GM23248 (cell line): ENCODE data around the gene WDR18. TPM values are rescaled to one million over a fixed set of nuclear protein-coding genes. Genes with fewer than 3 reads are reported as not detected.

Experiments used
- DNase-seq: peaks from one replicate; pipeline ENCODE4 v3.0.0-alpha.2; 2015
- H2AFZ ChIP-seq: fragments of 200-600 bp; sonication (generic); 2 replicates; pipeline ENCODE4 v1.6.1; 2016; ENCODE audit warnings: antibody characterized with exemption
- H3F3A ChIP-seq: fragments of 200-600 bp; sonication (generic); 2 replicates; pipeline ENCODE4 v1.6.1; 2016; ENCODE audit warnings: mild to moderate bottlenecking, antibody characterized with exemption, mixed run types; ENCODE audit not compliant: insufficient read depth
- H3K27ac ChIP-seq: fragments of 200-600 bp; sonication (generic); 2 replicates; pipeline ENCODE4 v1.5.1; 2016; ENCODE audit warnings: mild to moderate bottlenecking
- H3K27me3 ChIP-seq: fragments of 200-600 bp; sonication (generic); replicated peaks from 2 replicates; pipeline ENCODE4 v1.6.1; 2016; ENCODE audit warnings: mild to moderate bottlenecking; ENCODE audit not compliant: insufficient read depth
- H3K36me3 ChIP-seq: fragments of 200-600 bp; sonication (generic); 2 replicates; pipeline ENCODE4 v1.6.1; 2016; ENCODE audit warnings: low read depth, mild to moderate bottlenecking
- H3K4me1 ChIP-seq: fragments of 200-600 bp; sonication (generic); 2 replicates; pipeline ENCODE4 v1.6.1; 2016; ENCODE audit warnings: mild to moderate bottlenecking; ENCODE audit not compliant: insufficient read depth
- H3K4me2 ChIP-seq: fragments of 200-600 bp; sonication (generic); one replicate; pipeline ENCODE4 v1.6.1; 2016; ENCODE audit warnings: mild to moderate bottlenecking; ENCODE audit not compliant: unreplicated experiment
- H3K4me3 ChIP-seq: fragments of 200-600 bp; sonication (generic); 2 replicates; pipeline ENCODE4 v1.5.1; 2016; ENCODE audit warnings: mild to moderate bottlenecking
- H3K79me2 ChIP-seq: fragments of 200-600 bp; sonication (generic); 2 replicates; pipeline ENCODE4 v1.6.1; 2016; ENCODE audit warnings: mild to moderate bottlenecking; ENCODE audit not compliant: insufficient read depth
- H3K9ac ChIP-seq: fragments of 200-600 bp; sonication (generic); 2 replicates; pipeline ENCODE4 v1.6.1; 2016; ENCODE audit warnings: mild to moderate bottlenecking
- H3K9me2 ChIP-seq: fragments of 200-600 bp; sonication (generic); 2 replicates; pipeline ENCODE4 v1.6.1; 2016; ENCODE audit warnings: mixed run types, mild to moderate bottlenecking, moderate library complexity; ENCODE audit not compliant: insufficient read depth
- H3K9me3 ChIP-seq: fragments of 200-600 bp; sonication (generic); one replicate; pipeline ENCODE4 v1.6.1; 2017; ENCODE audit warnings: low read depth
- H4K20me1 ChIP-seq: fragments of 200-600 bp; sonication (generic); 2 replicates; pipeline ENCODE4 v1.6.0; 2016; ENCODE audit not compliant: insufficient read depth
- EZH2 ChIP-seq: fragments of 200-600 bp; sonication (generic); IDR thresholded peaks from 2 replicates; pipeline ENCODE4 v1.6.1; 2018; ENCODE audit warnings: antibody characterized with exemption, mild to moderate bottlenecking; ENCODE audit not compliant: insufficient read depth, poor library complexity, severe bottlenecking
- EZH2phosphoT487 ChIP-seq: fragments of 200-600 bp; sonication (generic); IDR thresholded peaks from 2 replicates; pipeline ENCODE4 v1.6.1; 2018; ENCODE audit warnings: antibody characterized with exemption, moderate library complexity, mild to moderate bottlenecking, low read depth; ENCODE audit not compliant: insufficient read depth
- WGBS, 2 experiments: methylation state at CpG; one replicate each; pipeline ENCODE4 v1.1.6; 2015 to 2017; ENCODE audit warnings: low lambda C conversion rate in 2 of 2, low coverage in 1 of 2; ENCODE audit errors: missing lambda C conversion rate in 2 of 2; 5-methylcytosine and 5-hydroxymethylcytosine counted together
- in situ Hi-C: fragments of 300-500 bp; cut with MboI; formaldehyde crosslinking; loops from 2 replicates; pipeline ENCODE4 v1.15.0; 2020
- polyA plus RNA-seq: library from polyadenylated mRNA; unstranded; fragments of >200 nt; fragmentation: Nextera tagmentation; extraction: Ambion mirVana; gene quantifications from 2 replicates; pipeline ENCODE4 v1.2.1, GENCODE V29; 2016
- total RNA-seq: library from RNA; depleted of rRNA; stranded (reverse); fragments of >200 nt; shearing (Covaris generic); gene quantifications from 2 replicates; pipeline ENCODE4 v1.2.3, GENCODE V29; 2014

Gene WDR18
- total and polyA plus RNA-seq, 2 experiments from 2014 or later, result 83.4 to 157 TPM

DNA sequence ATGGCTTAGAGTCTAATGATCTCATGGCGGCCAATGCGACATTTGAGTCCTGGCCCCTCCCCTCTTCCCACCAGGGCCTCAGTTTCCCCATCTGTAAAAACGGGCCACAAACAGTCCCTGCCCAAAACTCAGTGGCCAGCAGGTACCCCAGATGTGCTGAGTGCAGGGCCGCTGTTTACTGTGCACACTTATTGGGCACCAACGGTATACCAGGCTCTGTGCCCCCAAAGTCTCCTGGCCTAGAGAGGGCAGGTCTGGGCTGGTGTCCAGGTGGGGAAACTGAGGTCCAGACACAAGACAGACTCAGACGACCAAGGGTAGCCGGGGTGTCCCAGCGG is 23.6 kb upstream of the WDR18 start:
- H3K4me2 ChIP-seq, result no peak overlapping the region
- WGBS, 2 experiments, result 88 to 92% methylated on average over 8 of the region's 8 CpGs
- no peak overlapping the region for H3K27ac ChIP-seq

DNA sequence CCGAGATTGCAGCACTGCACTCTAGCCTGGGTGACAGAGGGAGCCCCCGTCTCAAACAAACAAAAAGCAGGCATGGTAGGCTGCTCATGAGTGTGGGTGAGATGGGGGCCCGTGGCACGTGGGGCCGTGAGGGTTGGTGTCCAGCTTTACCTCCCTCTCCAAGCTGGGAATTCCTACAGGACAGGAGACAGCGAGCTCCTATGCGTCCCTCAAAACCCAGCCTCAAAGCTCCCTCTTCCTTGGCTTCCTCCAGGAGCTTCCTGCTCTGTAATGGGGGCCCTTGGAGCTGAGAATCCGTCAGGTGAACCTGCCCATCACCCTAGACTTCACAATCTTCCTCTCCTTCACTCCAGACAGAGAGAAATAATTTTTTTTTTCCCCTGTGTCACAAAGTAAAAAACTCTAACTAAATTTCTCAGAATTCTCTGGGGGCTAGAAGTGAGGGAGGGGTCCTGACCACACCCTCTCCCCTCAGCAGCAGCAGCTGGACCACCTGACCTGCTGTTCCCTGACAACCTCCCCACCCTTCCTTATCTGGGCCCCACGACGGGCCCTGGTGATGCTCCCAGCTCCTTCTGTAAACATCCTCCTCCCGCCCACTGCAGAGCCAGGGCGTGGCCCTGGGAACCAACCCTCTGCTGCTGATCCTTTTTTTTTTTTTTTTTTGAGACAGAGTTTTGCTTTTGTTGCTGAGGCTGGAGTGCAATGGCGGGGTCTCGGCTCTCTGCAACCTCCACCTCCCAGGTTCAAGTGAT is 22.1 kb upstream of the WDR18 start:
- H3F3A ChIP-seq, result no peaks in the 10 kb centered on the region
- in situ Hi-C loops, result no loop called here
- H3K4me3 ChIP-seq, result no peak overlapping the region
- H2AFZ ChIP-seq, result no peak overlapping the region
- peak overlapping the region; percentile 25; the same call in 1 of the 2 replicates for H3K27ac ChIP-seq
- H3K9me3 ChIP-seq, result no peaks in the 10 kb centered on the region
- H3K9ac ChIP-seq, result no peak overlapping the region
- peak; percentile 77 for DNase-seq
- TF ChIP-seq EZH2phosphoT487, result no peak
- TF ChIP-seq EZH2, result no peak
- 75% methylated on average over 14 of the region's 14 CpGs for WGBS, 2 experiments
- peaks cover 13% of the 10 kb centered on the region for H3K36me3 ChIP-seq
- peaks cover 3% of the 10 kb centered on the region; the same call in 1 of the 2 replicates for H3K4me1 ChIP-seq
- no peak overlapping the region for H3K4me2 ChIP-seq
- H3K79me2 ChIP-seq, result peaks cover 51% of the 10 kb centered on the region
- no peaks in the 10 kb centered on the region for H3K27me3 ChIP-seq
- H3K9me2 ChIP-seq, result no peaks in the 10 kb centered on the region
- H4K20me1 ChIP-seq, result no peaks in the 10 kb centered on the region

More for the DNA sequence above, 23.6 kb upstream of the WDR18 start:
- Histone ChIP-seq H3K9ac (no peak overlapping the region), H3K4me3 (no peak overlapping the region), H3K9me3 (no peaks in the 10 kb centered on the region), H3K79me2 (peaks cover 64% of the 10 kb centered on the region), H3F3A (no peaks in the 10 kb centered on the region), H3K27me3 (no peaks in the 10 kb centered on the region), H2AFZ (no peak overlapping the region), H3K4me1 (peaks cover 7% of the 10 kb centered on the region; the same call in 1 of the 2 replicates), H4K20me1 (no peaks in the 10 kb centered on the region), H3K36me3 (peaks cover 7% of the 10 kb centered on the region), H3K9me2 (no peaks in the 10 kb centered on the region)
- DNase-seq, result no peak
- in situ Hi-C loops, result no loop called here
- TF ChIP-seq EZH2phosphoT487 (no peak), EZH2 (no peak)

DNA sequence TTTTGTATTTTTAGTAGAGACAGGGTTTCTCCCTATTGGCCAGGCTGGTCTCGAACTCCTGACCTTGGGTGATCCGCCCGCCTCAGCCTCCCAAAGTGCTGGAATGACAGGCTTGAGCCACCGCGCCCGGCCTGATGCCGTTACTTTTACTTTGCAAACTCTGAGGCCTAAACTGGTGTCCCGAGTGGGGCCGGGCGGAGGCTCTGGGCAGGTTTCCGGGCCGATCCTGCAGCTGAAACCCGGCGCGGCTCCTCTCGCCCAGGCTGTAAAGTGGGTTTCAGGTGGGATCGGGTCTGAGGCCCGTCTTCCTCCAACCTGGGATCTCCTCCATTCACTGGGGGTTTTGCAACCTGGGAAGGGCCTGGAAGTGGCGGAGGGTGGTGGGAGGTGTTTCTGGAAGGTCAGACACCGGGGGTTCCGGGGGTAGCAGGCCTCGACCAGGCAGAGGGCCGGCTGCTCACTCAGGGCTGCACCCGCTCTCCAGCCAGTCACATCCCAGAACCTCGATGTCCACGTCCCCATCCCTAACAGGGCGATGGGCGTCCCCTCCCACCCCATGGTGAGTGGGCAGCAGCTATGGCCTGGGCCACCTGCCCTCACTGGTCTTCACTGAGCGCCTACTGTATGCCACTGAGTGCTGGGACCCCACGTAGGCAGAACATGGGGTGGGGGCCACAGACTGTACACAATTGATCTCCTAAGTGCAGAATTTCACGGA is 21.3 kb upstream of the WDR18 start:
- TF ChIP-seq EZH2phosphoT487, result no peak
- no peak for TF ChIP-seq EZH2
- H3K27me3 ChIP-seq, result no peaks in the 10 kb centered on the region
- H3K9me2 ChIP-seq, result no peaks in the 10 kb centered on the region
- no peaks in the 10 kb centered on the region for H3K9me3 ChIP-seq
- H3K36me3 ChIP-seq, result peaks cover 19% of the 10 kb centered on the region
- no peaks in the 10 kb centered on the region for H3F3A ChIP-seq
- no peak overlapping the region for H3K27ac ChIP-seq
- no peak for DNase-seq
- 90% methylated on average over 27 to 31 of the region's 31 CpGs for WGBS, 2 experiments
- H4K20me1 ChIP-seq, result no peaks in the 10 kb centered on the region
- H3K9ac ChIP-seq, result no peak overlapping the region
- H3K4me3 ChIP-seq, result no peak overlapping the region
- in situ Hi-C loops, result no loop called here
- peaks cover 3% of the 10 kb centered on the region; the same call in 1 of the 2 replicates for H3K4me1 ChIP-seq
- no peak overlapping the region for H3K4me2 ChIP-seq
- peaks cover 43% of the 10 kb centered on the region for H3K79me2 ChIP-seq
- no peak overlapping the region for H2AFZ ChIP-seq

DNA sequence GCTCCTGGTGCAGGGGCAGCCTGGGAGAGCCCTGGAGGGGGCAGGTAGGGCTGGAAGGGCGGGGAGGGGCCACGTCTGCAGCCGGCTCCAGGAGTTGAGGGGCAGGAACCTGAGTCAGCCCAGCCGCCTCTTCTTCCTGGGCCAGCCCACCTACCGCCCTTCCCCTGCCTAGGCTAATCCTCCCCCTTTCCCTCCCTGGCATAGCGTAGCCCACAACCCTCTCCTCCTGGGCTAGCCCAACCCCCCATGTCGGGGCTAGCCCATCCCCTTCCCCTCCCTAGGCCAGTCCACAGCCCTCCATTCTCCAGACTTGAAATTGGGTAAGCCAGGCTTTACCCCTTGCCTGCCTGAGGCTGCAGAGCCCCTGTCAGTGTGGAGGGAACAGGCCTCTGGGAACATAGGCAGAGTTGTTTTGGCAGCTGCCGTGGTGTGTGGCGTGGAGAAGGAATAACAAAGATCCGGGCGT is 20.6 kb upstream of the WDR18 start:
- Histone ChIP-seq H3K4me3 (no peak overlapping the region), H3K4me2 (no peak overlapping the region), H3K4me1 (peaks cover 3% of the 10 kb centered on the region; the same call in 1 of the 2 replicates), H3F3A (no peaks in the 10 kb centered on the region), H3K9me2 (no peaks in the 10 kb centered on the region), H3K27me3 (no peaks in the 10 kb centered on the region), H3K79me2 (peaks cover 36% of the 10 kb centered on the region), H3K27ac (no peak overlapping the region), H4K20me1 (no peaks in the 10 kb centered on the region), H3K9ac (no peak overlapping the region), H3K9me3 (no peaks in the 10 kb centered on the region), H3K36me3 (peaks cover 22% of the 10 kb centered on the region), H2AFZ (no peak overlapping the region)
- in situ Hi-C loops, result no loop called here
- DNase-seq, result no peak
- TF ChIP-seq EZH2phosphoT487, result no peak
- TF ChIP-seq EZH2, result no peak
- WGBS, 2 experiments, result 90 to 95% methylated on average over 6 to 11 of the region's 11 CpGs
